Raji (cell line): Measurements from ENCODE around the gene ST3GAL5.

Experiments
- POLR2A ChIP-seq: IDR thresholded peaks from 2 replicates; pipeline ENCODE4 v1.6.1; 2011; ENCODE audit warnings: low read depth, low read length, control low read depth; ENCODE audit not compliant: insufficient read depth

The ST3GAL5 gene

GRCh38 chr2:85813982-85814801, 74.6 kb downstream of the ST3GAL5 start:
- TF ChIP-seq POLR2A, result no peak

DNA sequence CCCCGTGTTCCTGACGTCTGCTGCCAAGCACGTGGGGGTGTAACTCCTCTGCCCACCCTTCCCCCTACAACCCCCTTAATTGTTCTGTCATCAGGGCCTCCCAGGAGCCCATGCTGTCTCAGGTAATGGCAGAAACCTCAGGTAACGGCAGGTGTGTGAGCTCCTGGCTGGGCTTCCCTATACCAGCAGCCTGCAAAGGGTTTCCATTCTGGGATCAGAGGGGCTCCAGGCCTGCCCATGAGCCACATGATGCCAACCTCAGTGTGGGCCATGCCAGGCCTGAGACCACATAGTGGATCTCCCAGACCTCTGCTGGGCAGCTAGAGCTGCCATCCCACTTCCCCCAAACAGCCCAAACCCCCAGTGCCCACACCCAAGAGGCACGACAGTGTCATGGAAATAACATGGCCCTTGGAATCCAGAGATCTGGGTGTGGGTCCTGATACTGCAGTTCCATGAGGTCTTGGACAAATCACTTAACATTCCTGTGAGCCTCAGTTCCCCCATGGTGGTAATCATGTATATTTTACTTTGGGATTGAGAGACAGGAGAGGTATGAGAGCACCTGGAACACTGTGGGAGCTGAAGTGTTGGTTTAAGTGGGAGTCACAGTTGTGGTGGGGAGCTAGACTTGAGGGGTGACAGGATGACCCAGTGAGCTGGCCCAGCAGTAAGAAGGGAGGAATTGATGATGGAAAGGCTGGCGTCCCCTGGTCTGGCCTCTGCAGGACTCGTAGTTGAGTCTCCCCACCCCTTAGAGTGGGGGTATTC, 75.4 kb downstream of the ST3GAL5 start:
- no peak for TF ChIP-seq POLR2A

GRCh38 chr2:85812094-85812735, 76.6 kb downstream of the ST3GAL5 start:
- TF ChIP-seq POLR2A, result no peak

- no peak for TF ChIP-seq POLR2A
Measured at GRCh38 chr2:85811180-85812093, 77.4 kb downstream of the ST3GAL5 start.

GRCh38 chr2:85810371-85811179, 78.2 kb downstream of the ST3GAL5 start:
- TF ChIP-seq POLR2A, result no peak

DNA sequence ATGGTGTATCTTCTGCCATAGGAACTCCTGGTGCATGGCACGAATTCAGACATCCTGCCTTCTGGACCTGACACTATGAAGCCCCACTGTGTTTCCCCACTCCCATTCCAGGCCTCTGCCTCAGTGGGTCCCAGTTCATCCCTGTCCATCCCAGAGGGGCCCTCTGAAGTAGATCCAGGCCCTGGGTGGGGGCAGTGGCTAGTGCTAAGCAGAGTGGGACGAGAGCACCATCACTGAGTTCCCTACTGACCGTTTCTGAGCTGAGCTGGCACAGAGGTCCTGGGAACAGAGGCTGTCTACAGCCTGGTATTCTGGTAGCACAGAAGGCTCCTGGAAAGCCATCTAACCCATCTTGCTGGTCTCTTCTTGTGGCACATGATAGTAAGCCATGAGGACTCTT, 81.0 kb downstream of the ST3GAL5 start:
- TF ChIP-seq POLR2A, result no peak

- TF ChIP-seq POLR2A, result no peak
Measured at GRCh38 chr2:85806358-85807118, 82.3 kb downstream of the ST3GAL5 start.

- no peak for TF ChIP-seq POLR2A
Measured at GRCh38 chr2:85804583-85804982, 84.2 kb downstream of the ST3GAL5 start.

DNA sequence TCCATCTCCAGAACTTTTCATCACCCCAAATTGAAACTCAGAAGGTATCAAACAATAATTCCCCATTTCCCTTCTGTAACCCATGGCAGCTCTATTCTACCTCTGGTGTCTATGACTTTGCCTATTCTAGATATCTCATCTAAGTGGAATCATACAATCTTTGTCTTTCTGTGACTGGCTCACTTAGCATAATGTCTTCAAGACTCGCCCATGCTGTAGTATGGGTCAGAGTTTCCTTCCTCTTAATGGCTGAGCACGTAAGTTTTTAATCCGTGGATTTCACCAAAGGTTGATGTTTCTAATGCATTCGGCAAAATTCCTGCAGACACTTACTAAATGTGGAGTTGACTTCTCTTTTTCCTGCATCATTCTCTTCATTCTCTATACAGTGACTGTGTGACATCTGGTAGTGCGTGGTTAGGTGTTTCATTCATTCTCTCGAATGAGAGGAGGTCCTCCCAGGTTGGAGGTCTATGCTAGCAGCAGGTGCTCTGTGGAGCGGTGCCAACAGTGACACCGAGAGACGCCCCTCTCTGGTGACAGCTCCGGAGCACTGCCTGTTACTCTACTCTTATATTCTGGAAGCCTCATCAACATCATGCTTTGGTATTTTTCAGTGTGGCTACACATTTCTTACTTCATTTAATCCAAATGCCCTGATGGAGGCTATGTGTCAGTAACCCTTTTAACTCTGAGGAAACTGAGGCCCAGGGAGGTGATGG, 84.9 kb downstream of the ST3GAL5 start:
- TF ChIP-seq POLR2A, result no peak

DNA sequence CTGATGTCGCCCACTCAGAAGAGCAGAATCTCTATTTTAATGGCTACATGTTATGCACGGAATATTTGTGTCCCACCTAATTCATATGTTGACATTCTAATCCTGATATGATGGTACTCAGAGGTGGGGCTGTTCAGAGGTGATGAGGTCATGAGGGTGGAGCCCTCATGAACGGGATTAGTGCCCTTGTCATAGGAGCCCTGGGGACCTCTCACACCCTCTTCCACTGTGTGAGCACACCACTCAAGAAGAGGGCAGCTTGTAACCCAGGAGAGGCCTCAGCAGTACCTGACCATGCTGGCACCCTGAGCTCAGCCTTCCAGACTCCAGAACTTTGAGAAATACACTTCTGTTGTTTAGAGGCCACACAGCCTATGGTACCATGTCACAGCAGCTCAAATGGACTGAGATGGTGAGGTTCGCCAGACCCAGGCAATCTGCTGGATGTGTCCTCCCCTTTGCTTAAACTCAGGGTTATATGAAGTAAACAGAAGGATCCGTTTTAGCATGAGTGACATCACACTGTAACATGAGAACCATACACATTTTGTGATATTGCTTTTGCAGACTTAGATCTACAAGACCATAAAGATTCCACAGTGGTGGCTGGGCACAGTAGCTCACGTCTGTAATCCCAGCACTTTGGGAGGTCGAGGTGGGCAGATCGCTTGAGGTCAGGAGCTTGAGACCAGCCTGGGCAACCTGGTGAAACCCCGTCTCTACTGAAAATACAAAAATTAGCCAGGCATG, 86.3 kb downstream of the ST3GAL5 start:
- TF ChIP-seq POLR2A, result no peak

DNA sequence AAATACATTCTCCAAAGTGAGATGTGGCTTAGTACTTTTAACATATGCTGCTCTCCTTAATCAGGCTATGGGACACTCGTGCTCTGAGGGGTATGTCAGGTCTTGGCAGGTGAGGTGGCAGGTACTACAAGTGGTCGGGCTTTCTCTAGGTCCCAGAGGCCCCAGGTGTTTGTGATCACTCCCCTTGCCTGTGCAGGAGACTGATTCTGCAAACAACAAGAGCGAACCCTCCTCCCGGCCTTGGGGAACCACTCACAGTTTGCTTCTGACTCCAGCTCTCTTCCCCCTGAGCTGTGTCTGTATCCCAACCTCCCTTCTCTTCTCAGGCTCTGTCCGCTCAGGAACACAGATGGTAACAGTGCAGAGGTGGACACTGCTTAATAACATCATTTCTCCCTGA, 86.9 kb downstream of the ST3GAL5 start:
- no peak for TF ChIP-seq POLR2A

DNA sequence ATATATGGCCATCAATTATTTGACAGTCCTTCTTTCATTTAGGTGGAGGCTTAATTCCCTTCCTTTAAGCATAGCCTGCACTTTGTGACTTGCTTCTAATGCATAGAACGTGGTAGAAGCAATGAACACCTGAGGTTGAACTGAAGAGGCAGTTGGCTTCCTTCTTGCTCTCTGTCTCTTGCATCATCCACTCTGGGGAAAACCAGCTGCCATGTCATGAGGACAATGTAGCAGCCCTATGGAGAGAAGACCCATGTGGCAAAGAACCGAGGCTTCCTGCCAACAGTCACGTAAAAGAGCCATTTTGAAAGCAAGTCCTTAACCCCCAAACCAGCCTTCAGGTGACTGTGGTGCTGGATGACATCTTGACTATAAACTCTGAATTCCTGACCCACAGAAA, 88.2 kb downstream of the ST3GAL5 start:
- no peak for TF ChIP-seq POLR2A

DNA sequence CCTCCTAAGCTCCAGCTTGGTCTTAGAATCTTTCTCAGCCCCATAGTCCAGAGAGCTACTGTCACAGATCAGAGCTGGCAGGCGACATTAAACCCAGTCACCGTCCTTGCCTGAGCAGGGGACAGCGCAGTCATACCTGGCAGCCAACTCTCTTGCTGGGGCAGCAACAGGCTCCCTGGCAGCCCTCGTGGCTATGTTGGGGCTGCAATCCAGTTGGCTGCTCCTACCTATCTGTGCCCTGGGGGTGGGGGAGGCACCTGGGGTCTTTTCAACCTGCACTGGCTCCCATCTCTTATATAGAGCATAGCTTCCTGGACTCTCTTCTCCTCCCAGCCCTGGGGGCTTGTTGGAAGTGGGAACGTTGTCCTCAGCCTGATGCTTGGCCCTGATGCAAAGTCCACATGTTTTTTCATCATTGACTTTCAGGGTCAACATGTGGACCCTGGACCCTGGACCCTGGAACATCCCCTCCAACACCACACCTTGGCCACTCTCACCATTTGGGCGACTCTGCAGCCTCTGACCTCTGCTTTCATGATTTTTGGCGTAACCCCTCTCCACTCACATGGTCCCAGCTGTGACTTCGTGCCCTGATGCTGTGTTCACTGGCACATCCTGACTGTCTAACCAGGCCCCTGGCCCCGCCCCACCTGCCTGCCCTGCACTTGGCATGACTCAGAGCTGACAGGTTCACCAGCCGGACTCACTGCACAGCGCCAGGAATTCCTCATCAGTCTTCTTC, 89.4 kb downstream of the ST3GAL5 start:
- no peak for TF ChIP-seq POLR2A
